Neural crest cell (in vitro differentiated cells): Measurements from ENCODE around the gene TTLL11. TPM values are rescaled to one million over a fixed set of nuclear protein-coding genes. Genes with fewer than 3 reads are reported as not detected.

ENCODE experiments used
- DNase-seq: peaks from one replicate; pipeline ENCODE4 v3.0.0; 2021; ENCODE audit warnings: low read depth, mixed read lengths, low spot score
- H3K27ac Mint-ChIP-seq: one replicate; pipeline ENCODE4 v1.8.0; 2021; ENCODE audit warnings: mild to moderate bottlenecking, mixed read lengths; ENCODE audit not compliant: unreplicated experiment
- H3K27me3 Mint-ChIP-seq: 2 replicates; pipeline ENCODE4 v1.8.0; 2021; ENCODE audit warnings: low read depth, mild to moderate bottlenecking, mixed read lengths
- H3K36me3 Mint-ChIP-seq: 2 replicates; pipeline ENCODE4 v1.8.0; 2021; ENCODE audit warnings: low read depth, mild to moderate bottlenecking, mixed read lengths
- H3K4me1 Mint-ChIP-seq: 2 replicates; pipeline ENCODE4 v1.8.0; 2021; ENCODE audit warnings: mixed read lengths
- H3K4me3 Mint-ChIP-seq: one replicate; pipeline ENCODE4 v1.8.0; 2021; ENCODE audit warnings: mild to moderate bottlenecking, mixed read lengths
- H3K9me3 Mint-ChIP-seq: 2 replicates; pipeline ENCODE4 v1.8.0; 2021; ENCODE audit warnings: mixed read lengths
- CTCF ChIP-seq: fragments of 200-600 bp; sonication (generic); conservative IDR thresholded peaks from 2 replicates; pipeline ENCODE4 v1.5.0; 2021; ENCODE audit warnings: antibody characterized with exemption, mild to moderate bottlenecking
- total RNA-seq: library from RNA; stranded (reverse); gene quantifications from 2 replicates; pipeline ENCODE4 v1.2.1, GENCODE V29; 2021

TTLL11 gene
- total RNA-seq, 1 donor from 2014 or later, result 9.1 TPM

DNA sequence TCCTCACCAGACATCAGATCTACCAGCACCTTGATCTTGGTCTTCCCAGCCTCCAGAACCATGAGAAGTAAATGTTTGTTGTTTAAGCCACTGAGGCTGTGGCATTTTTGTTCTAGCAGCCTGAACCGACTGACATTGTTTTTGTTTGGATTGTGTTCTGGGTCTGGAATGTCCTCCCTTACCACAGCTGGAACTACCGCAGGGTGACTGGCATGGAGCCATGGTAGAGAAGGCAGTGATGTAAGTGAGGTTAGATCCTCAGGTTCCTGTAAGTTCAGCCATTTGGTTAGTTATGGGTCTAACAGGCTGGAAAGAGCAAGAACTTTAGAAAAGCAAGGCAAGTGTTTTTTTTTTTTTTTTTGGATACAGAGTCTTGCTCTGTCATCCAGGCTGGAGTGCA, 232.4 kb downstream of the TTLL11 start:
- H3K4me3 Mint-ChIP-seq, result no peak overlapping the region
- TF ChIP-seq CTCF, result no peak
- peaks cover 42% of the 10 kb centered on the region for H3K27me3 Mint-ChIP-seq
- peaks cover 28% of the 10 kb centered on the region for H3K4me1 Mint-ChIP-seq
- no peaks in the 10 kb centered on the region for H3K9me3 Mint-ChIP-seq
- DNase-seq, result no peak
- H3K27ac Mint-ChIP-seq, result no peak overlapping the region
- no peaks in the 10 kb centered on the region for H3K36me3 Mint-ChIP-seq

- peaks cover 28% of the 10 kb centered on the region for H3K4me1 Mint-ChIP-seq
- H3K27ac Mint-ChIP-seq, result no peak overlapping the region
- H3K27me3 Mint-ChIP-seq, result peaks cover 40% of the 10 kb centered on the region
- no peaks in the 10 kb centered on the region for H3K36me3 Mint-ChIP-seq
- H3K4me3 Mint-ChIP-seq, result no peak overlapping the region
- H3K9me3 Mint-ChIP-seq, result no peaks in the 10 kb centered on the region
- TF ChIP-seq CTCF, result no peak
- no peak for DNase-seq
Measured at GRCh38 chr9:121860213-121860612, 232.9 kb downstream of the TTLL11 start.

GRCh38 chr9:121859646-121860045, 233.5 kb downstream of the TTLL11 start:
- Mint-ChIP-seq H3K9me3 (no peaks in the 10 kb centered on the region), H3K27me3 (peaks cover 39% of the 10 kb centered on the region)
- DNase-seq, result no peak

GRCh38 chr9:121858788-121859187, 234.3 kb downstream of the TTLL11 start:
- no peak for DNase-seq
- H3K4me3 Mint-ChIP-seq, result no peak overlapping the region
- no peak for TF ChIP-seq CTCF
- H3K27ac Mint-ChIP-seq, result no peak overlapping the region
- H3K27me3 Mint-ChIP-seq, result peaks cover 31% of the 10 kb centered on the region
- peaks cover 28% of the 10 kb centered on the region for H3K4me1 Mint-ChIP-seq
- no peaks in the 10 kb centered on the region for H3K36me3 Mint-ChIP-seq
- H3K9me3 Mint-ChIP-seq, result no peaks in the 10 kb centered on the region

More at GRCh38 chr9:121859646-121860045, 233.5 kb downstream of the TTLL11 start:
- TF ChIP-seq CTCF, result no peak
- Mint-ChIP-seq H3K36me3 (no peaks in the 10 kb centered on the region), H3K4me3 (no peak overlapping the region), H3K27ac (no peak overlapping the region), H3K4me1 (peaks cover 28% of the 10 kb centered on the region)

DNA sequence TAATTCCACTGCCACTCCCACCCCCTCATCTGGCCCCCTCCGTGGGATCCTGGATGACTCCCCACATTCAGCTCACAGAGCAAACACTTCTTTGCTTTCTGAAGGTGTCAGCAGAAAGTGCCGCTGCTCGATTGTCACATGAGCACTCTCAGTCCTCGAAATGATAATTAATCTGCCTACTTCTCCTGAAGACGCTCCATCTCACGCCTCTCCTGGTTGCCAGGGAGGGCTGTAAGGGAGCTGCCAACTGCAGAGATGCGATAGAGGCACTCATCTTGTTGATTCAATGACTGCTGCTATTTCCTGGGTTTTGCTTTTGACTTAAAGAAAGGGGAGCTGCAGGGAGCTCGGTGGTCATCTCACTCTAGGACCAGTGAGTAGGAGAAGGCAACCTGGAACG, 235.2 kb downstream of the TTLL11 start:
- H3K27ac Mint-ChIP-seq, result no peak overlapping the region
- H3K4me3 Mint-ChIP-seq, result no peak overlapping the region
- DNase-seq, result no peak
- peaks cover 24% of the 10 kb centered on the region for H3K4me1 Mint-ChIP-seq
- H3K27me3 Mint-ChIP-seq, result peaks cover 22% of the 10 kb centered on the region
- H3K36me3 Mint-ChIP-seq, result no peaks in the 10 kb centered on the region
- H3K9me3 Mint-ChIP-seq, result no peaks in the 10 kb centered on the region
- TF ChIP-seq CTCF, result no peak

DNA sequence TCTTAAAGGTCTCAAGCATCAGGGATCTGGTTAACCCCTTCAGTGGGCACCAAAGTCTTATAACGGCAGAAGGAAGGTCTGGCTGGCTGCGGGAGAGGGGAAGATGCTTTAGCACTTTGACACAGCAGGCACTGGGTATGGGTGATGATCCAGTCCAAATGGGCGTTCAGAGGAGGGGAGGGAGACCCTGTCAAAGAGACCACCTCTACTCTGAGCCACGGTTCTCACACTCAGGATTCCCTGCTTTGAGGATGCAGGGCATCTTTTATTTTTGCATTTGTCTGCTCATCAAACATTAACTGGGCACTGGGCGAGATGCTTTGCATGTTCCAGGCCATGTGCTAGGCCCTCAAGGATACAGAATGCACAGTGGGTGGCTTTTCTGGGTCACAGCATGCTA, 237.6 kb downstream of the TTLL11 start:
- Mint-ChIP-seq H3K27me3 (peaks cover 12% of the 10 kb centered on the region), H3K9me3 (no peaks in the 10 kb centered on the region), H3K4me1 (peaks cover 10% of the 10 kb centered on the region), H3K36me3 (no peaks in the 10 kb centered on the region), H3K4me3 (no peak overlapping the region), H3K27ac (no peak overlapping the region)
- DNase-seq, result no peak
- no peak for TF ChIP-seq CTCF
